Stimulated activated naive CD8-positive, alpha-beta T cell treated with anti-CD3 and anti-CD28 coated beads, Interleukin-15, Interleukin-2, amounts not matched to agents 100 ng/mL and 50 ng/mL, for 24 hours (primary cell): ENCODE measurements around the gene PTBP2.

Experiments
- H3K27ac Mint-ChIP-seq: one replicate; pipeline ENCODE4 v1.8.0; 2021; ENCODE audit warnings: mild to moderate bottlenecking, mixed read lengths
- H3K27me3 Mint-ChIP-seq: one replicate; pipeline ENCODE4 v1.8.0; 2021; ENCODE audit warnings: mixed read lengths
- H3K36me3 Mint-ChIP-seq: one replicate; pipeline ENCODE4 v1.8.0; 2021; ENCODE audit warnings: low read depth, mixed read lengths
- H3K4me1 Mint-ChIP-seq: one replicate; pipeline ENCODE4 v1.8.0; 2021; ENCODE audit warnings: low read depth, mixed read lengths
- H3K4me3 Mint-ChIP-seq: one replicate; pipeline ENCODE4 v1.8.0; 2021; ENCODE audit warnings: mild to moderate bottlenecking, mixed read lengths
- H3K9me3 Mint-ChIP-seq: one replicate; pipeline ENCODE4 v1.8.0; 2021; ENCODE audit warnings: mixed read lengths

PTBP2 gene

GRCh38 chr1:96721416-96722160 is at the start of gene PTBP2:
Gene PTBP2, plus strand, starts transcription at chr1:96721784. Its CDS starts 81 bp downstream, at chr1:96721865.
- peaks cover 31% of the 10 kb centered on the region for H3K4me1 Mint-ChIP-seq
- peaks cover 24% of the 10 kb centered on the region for H3K36me3 Mint-ChIP-seq
- H3K4me3 Mint-ChIP-seq: peak within 1 kb of the TSS; percentile 94
- H3K9me3 Mint-ChIP-seq: no peaks in the 10 kb centered on the region
- H3K27me3 Mint-ChIP-seq: no peaks in the 10 kb centered on the region
- peak within 1 kb of the TSS; percentile 90 for H3K27ac Mint-ChIP-seq

GRCh38 chr1:96674915-96675314 is 46.7 kb upstream of the PTBP2 start:
- no peak overlapping the region for H3K27ac Mint-ChIP-seq
- peaks cover 10% of the 10 kb centered on the region for H3K27me3 Mint-ChIP-seq
- H3K9me3 Mint-ChIP-seq: peaks cover 11% of the 10 kb centered on the region
- no peaks in the 10 kb centered on the region for H3K4me1 Mint-ChIP-seq
- H3K4me3 Mint-ChIP-seq: no peak overlapping the region
- H3K36me3 Mint-ChIP-seq: no peaks in the 10 kb centered on the region

GRCh38 chr1:96682056-96682455 is 39.5 kb upstream of the PTBP2 start:
- H3K27ac Mint-ChIP-seq: no peak overlapping the region
- H3K36me3 Mint-ChIP-seq: no peaks in the 10 kb centered on the region
- H3K4me3 Mint-ChIP-seq: no peak overlapping the region
- no peaks in the 10 kb centered on the region for H3K9me3 Mint-ChIP-seq
- no peaks in the 10 kb centered on the region for H3K4me1 Mint-ChIP-seq
- H3K27me3 Mint-ChIP-seq: peaks cover 18% of the 10 kb centered on the region

- H3K27ac Mint-ChIP-seq: no peak overlapping the region
- H3K4me3 Mint-ChIP-seq: no peak overlapping the region
- no peaks in the 10 kb centered on the region for H3K36me3 Mint-ChIP-seq
- peaks cover 15% of the 10 kb centered on the region for H3K27me3 Mint-ChIP-seq
- no peaks in the 10 kb centered on the region for H3K4me1 Mint-ChIP-seq
- no peaks in the 10 kb centered on the region for H3K9me3 Mint-ChIP-seq
Observed at GRCh38 chr1:96683931-96684330, 37.7 kb upstream of the PTBP2 start.

GRCh38 chr1:96684744-96685143 is 36.8 kb upstream of the PTBP2 start:
- H3K27ac Mint-ChIP-seq: no peak overlapping the region
- no peaks in the 10 kb centered on the region for H3K4me1 Mint-ChIP-seq
- no peak overlapping the region for H3K4me3 Mint-ChIP-seq
- H3K27me3 Mint-ChIP-seq: peaks cover 10% of the 10 kb centered on the region
- H3K36me3 Mint-ChIP-seq: no peaks in the 10 kb centered on the region
- no peaks in the 10 kb centered on the region for H3K9me3 Mint-ChIP-seq

GRCh38 chr1:96688767-96689166 is 32.8 kb upstream of the PTBP2 start:
- no peak overlapping the region for H3K27ac Mint-ChIP-seq
- no peaks in the 10 kb centered on the region for H3K4me1 Mint-ChIP-seq

GRCh38 chr1:96695954-96696353 is 25.6 kb upstream of the PTBP2 start:
- Mint-ChIP-seq H3K4me3 (no peak overlapping the region), H3K27ac (no peak overlapping the region), H3K9me3 (peaks cover 6% of the 10 kb centered on the region), H3K4me1 (no peaks in the 10 kb centered on the region), H3K27me3 (no peaks in the 10 kb centered on the region), H3K36me3 (no peaks in the 10 kb centered on the region)

More at GRCh38 chr1:96688767-96689166, 32.8 kb upstream of the PTBP2 start:
- Mint-ChIP-seq H3K9me3 (peaks cover 5% of the 10 kb centered on the region), H3K4me3 (no peak overlapping the region), H3K36me3 (no peaks in the 10 kb centered on the region), H3K27me3 (no peaks in the 10 kb centered on the region)

GRCh38 chr1:96698342-96698983 is 23.1 kb upstream of the PTBP2 start:
- no peak overlapping the region for H3K4me3 Mint-ChIP-seq
- H3K9me3 Mint-ChIP-seq: peaks cover 4% of the 10 kb centered on the region
- no peaks in the 10 kb centered on the region for H3K4me1 Mint-ChIP-seq
- no peak overlapping the region for H3K27ac Mint-ChIP-seq
- peaks cover 4% of the 10 kb centered on the region for H3K27me3 Mint-ChIP-seq
- H3K36me3 Mint-ChIP-seq: no peaks in the 10 kb centered on the region

- H3K4me3 Mint-ChIP-seq: no peak overlapping the region
- peaks cover 4% of the 10 kb centered on the region for H3K9me3 Mint-ChIP-seq
- no peaks in the 10 kb centered on the region for H3K4me1 Mint-ChIP-seq
- no peak overlapping the region for H3K27ac Mint-ChIP-seq
- H3K36me3 Mint-ChIP-seq: no peaks in the 10 kb centered on the region
- peaks cover 4% of the 10 kb centered on the region for H3K27me3 Mint-ChIP-seq
Observed at GRCh38 chr1:96703186-96703585, 18.4 kb upstream of the PTBP2 start.

- Mint-ChIP-seq H3K27ac (no peak overlapping the region), H3K4me1 (no peaks in the 10 kb centered on the region), H3K36me3 (no peaks in the 10 kb centered on the region), H3K9me3 (no peaks in the 10 kb centered on the region), H3K4me3 (no peak overlapping the region), H3K27me3 (peaks cover 4% of the 10 kb centered on the region)
Observed at GRCh38 chr1:96707023-96707422, 14.6 kb upstream of the PTBP2 start.

- peaks cover 5% of the 10 kb centered on the region for H3K27me3 Mint-ChIP-seq
- H3K9me3 Mint-ChIP-seq: no peaks in the 10 kb centered on the region
- no peak overlapping the region for H3K4me3 Mint-ChIP-seq
- no peak overlapping the region for H3K27ac Mint-ChIP-seq
- no peaks in the 10 kb centered on the region for H3K4me1 Mint-ChIP-seq
- no peaks in the 10 kb centered on the region for H3K36me3 Mint-ChIP-seq
Observed at GRCh38 chr1:96708482-96708881, 13.1 kb upstream of the PTBP2 start.

- Mint-ChIP-seq H3K27ac (no peak overlapping the region), H3K9me3 (no peaks in the 10 kb centered on the region), H3K36me3 (no peaks in the 10 kb centered on the region), H3K27me3 (peaks cover 19% of the 10 kb centered on the region), H3K4me1 (no peaks in the 10 kb centered on the region), H3K4me3 (no peak overlapping the region)
Observed at GRCh38 chr1:96710708-96711477, 10.7 kb upstream of the PTBP2 start.

- H3K27me3 Mint-ChIP-seq: peaks cover 19% of the 10 kb centered on the region
- H3K9me3 Mint-ChIP-seq: no peaks in the 10 kb centered on the region
- H3K27ac Mint-ChIP-seq: no peak overlapping the region
- no peaks in the 10 kb centered on the region for H3K4me1 Mint-ChIP-seq
- no peaks in the 10 kb centered on the region for H3K36me3 Mint-ChIP-seq
- no peak overlapping the region for H3K4me3 Mint-ChIP-seq
Observed at GRCh38 chr1:96713649-96714048, 7.9 kb upstream of the PTBP2 start.

- no peaks in the 10 kb centered on the region for H3K4me1 Mint-ChIP-seq
- H3K36me3 Mint-ChIP-seq: no peaks in the 10 kb centered on the region
- no peaks in the 10 kb centered on the region for H3K9me3 Mint-ChIP-seq
- no peak overlapping the region for H3K27ac Mint-ChIP-seq
- H3K4me3 Mint-ChIP-seq: no peak overlapping the region
- H3K27me3 Mint-ChIP-seq: peaks cover 19% of the 10 kb centered on the region
Observed at GRCh38 chr1:96714881-96715280, 6.7 kb upstream of the PTBP2 start.

GRCh38 chr1:96715482-96715881 is 6.1 kb upstream of the PTBP2 start:
- H3K4me3 Mint-ChIP-seq: no peak overlapping the region
- no peak overlapping the region for H3K27ac Mint-ChIP-seq
- H3K9me3 Mint-ChIP-seq: no peaks in the 10 kb centered on the region
- H3K4me1 Mint-ChIP-seq: no peaks in the 10 kb centered on the region
- no peaks in the 10 kb centered on the region for H3K36me3 Mint-ChIP-seq
- H3K27me3 Mint-ChIP-seq: peaks cover 19% of the 10 kb centered on the region
